Right atrium auricular region (tissue), 2 donors: ENCODE data around the gene MAPKBP1. TPM values are rescaled to one million over a fixed set of nuclear protein-coding genes. Genes with fewer than 3 reads are reported as not detected.

Experiments used
- DNase-seq: peaks from one replicate; pipeline ENCODE4 v3.0.0-alpha.2; 2019; ENCODE audit warnings: low spot score
- H3K27ac ChIP-seq, 2 donors: fragments of 200-600 bp; sonication (generic); 1 replicate in 1 of 2; 2 replicates in 1 of 2; pipeline ENCODE4 v1.5.1; 2016 to 2019
- H3K27me3 ChIP-seq, 2 donors: fragments of 200-600 bp; sonication (generic); one replicate each; pipeline versions ENCODE4 v1.5.1 to v1.6.0; 2017 to 2019
- H3K36me3 ChIP-seq: fragments of 200-600 bp; sonication (generic); one replicate; pipeline ENCODE4 v1.5.1; 2016
- H3K4me1 ChIP-seq, 2 donors: fragments of 200-600 bp; sonication (generic); one replicate each; pipeline versions ENCODE4 v1.5.1 to v1.6.0; 2017 to 2019
- H3K4me3 ChIP-seq, 2 donors: fragments of 200-600 bp; sonication (generic); 1 replicate in 1 of 2; 2 replicates in 1 of 2; pipeline ENCODE4 v1.5.1; 2017 to 2019; ENCODE audit warnings: mild to moderate bottlenecking in 1 of 2, moderate library complexity in 1 of 2
- H3K9me3 ChIP-seq, 2 donors: fragments of 200-600 bp; sonication (generic); one replicate each; pipeline ENCODE4 v1.5.1; 2019
- CTCF ChIP-seq, 2 donors: fragments of 200-600 bp; sonication (generic); IDR thresholded peaks; one replicate each; pipeline ENCODE4 v1.5.1; 2019; ENCODE audit warnings: antibody characterized with exemption in 2 of 2
- total RNA-seq, 2 donors: library from RNA; depleted of rRNA; stranded (reverse); fragments of >200 nt; gene quantifications; one replicate each; pipeline ENCODE4 v1.1.0, GENCODE V29; 2016

MAPKBP1 gene
- total RNA-seq, 2 donors from 2014 or later, result 10.5 TPM

- DNase-seq, result no peak
- no peak for TF ChIP-seq CTCF (IDR thresholded peaks at IDR 0.05)
- H3K27me3 ChIP-seq, result no peaks in the 10 kb centered on the region
- H3K27ac ChIP-seq, result no peak overlapping the region
- H3K4me3 ChIP-seq, result no peak overlapping the region
- no peaks in the 10 kb centered on the region for H3K4me1 ChIP-seq
- no peaks in the 10 kb centered on the region for H3K9me3 ChIP-seq
- no peaks in the 10 kb centered on the region for H3K36me3 ChIP-seq
Measured at GRCh38 chr15:41866872-41867579, 92.7 kb downstream of the MAPKBP1 start.

DNA sequence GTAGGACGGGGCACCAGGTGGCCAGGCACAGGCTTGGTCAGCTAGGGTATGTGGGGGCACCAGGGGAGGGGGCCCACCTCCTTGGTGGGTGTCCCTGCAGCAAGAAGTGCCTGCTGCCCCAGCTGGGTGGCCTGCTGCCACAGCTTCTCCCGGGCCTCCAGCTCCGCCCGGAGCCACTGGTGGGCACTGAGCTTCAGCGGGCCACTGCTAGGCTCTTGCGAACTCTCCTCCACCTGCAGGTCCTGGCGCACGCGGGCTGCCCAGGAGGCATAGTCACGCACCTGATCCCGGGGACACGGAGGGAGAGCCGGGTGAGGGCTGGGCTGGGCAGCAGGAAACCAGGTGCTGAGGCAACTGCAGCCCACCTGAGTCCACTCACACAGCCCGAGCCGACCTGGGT lies 94.0 kb downstream of the MAPKBP1 start:
- H3K27ac ChIP-seq, result no peak overlapping the region
- DNase-seq, result no peak
- no peaks in the 10 kb centered on the region for H3K4me1 ChIP-seq
- no peaks in the 10 kb centered on the region for H3K36me3 ChIP-seq
- H3K4me3 ChIP-seq, result no peak overlapping the region
- TF ChIP-seq CTCF (IDR thresholded peaks at IDR 0.05), result no peak
- no peaks in the 10 kb centered on the region for H3K27me3 ChIP-seq
- no peaks in the 10 kb centered on the region for H3K9me3 ChIP-seq

- no peak overlapping the region for H3K27ac ChIP-seq
Measured at GRCh38 chr15:41869770-41870688, 95.7 kb downstream of the MAPKBP1 start.

DNA sequence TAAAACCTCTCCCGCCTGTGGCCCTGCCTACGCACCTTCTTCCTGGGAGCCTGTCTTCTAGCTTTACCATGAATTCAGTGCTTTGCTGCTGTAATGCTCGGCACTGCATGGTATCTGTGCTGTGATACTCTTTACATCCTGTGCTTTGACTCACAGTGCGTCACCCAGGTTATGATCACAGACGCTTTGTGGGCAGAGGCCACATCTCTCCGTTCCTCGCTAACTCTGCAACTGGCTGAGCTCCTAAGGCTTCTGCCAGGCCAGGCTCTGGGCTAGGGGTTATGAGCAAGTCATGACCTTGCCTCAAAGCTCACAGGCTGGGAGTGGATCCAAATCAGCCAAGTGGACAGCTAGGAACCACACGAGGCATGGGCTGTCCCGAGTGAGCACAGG lies 96.4 kb downstream of the MAPKBP1 start:
- H3K27ac ChIP-seq, result no peak overlapping the region

More at GRCh38 chr15:41869770-41870688, 95.7 kb downstream of the MAPKBP1 start:
- no peaks in the 10 kb centered on the region for H3K4me1 ChIP-seq
- no peaks in the 10 kb centered on the region for H3K27me3 ChIP-seq
- H3K4me3 ChIP-seq, result no peak overlapping the region
- TF ChIP-seq CTCF (IDR thresholded peaks at IDR 0.05), result no peak
- no peaks in the 10 kb centered on the region for H3K36me3 ChIP-seq
- DNase-seq, result no peak
- H3K9me3 ChIP-seq, result no peaks in the 10 kb centered on the region

More for the DNA sequence above, 96.4 kb downstream of the MAPKBP1 start:
- H3K27me3 ChIP-seq, result no peaks in the 10 kb centered on the region
- H3K9me3 ChIP-seq, result no peaks in the 10 kb centered on the region
- no peak for TF ChIP-seq CTCF (IDR thresholded peaks at IDR 0.05)
- no peaks in the 10 kb centered on the region for H3K4me1 ChIP-seq
- no peaks in the 10 kb centered on the region for H3K36me3 ChIP-seq
- no peak for DNase-seq
- H3K4me3 ChIP-seq, result no peak overlapping the region
